HEK293 (cell line): Measurements from ENCODE around the gene GMPPA.

ENCODE experiments used
- CTCF ChIA-PET: fragments of 350-600 bp; formaldehyde crosslinking; extraction: SDS; loops from one replicate; lab custom pipeline; 2021; ENCODE audit warnings: antibody characterized with exemption; lab: Yijun Ruan, JAX
- POLR2A ChIA-PET: fragments of 300-600 bp; formaldehyde crosslinking; extraction: SDS; loops from one replicate; lab custom pipeline; 2020; ENCODE audit warnings: antibody characterized with exemption, inconsistent platforms; lab: Yijun Ruan, JAX
- H3K27ac ChIP-seq: fragments of 200-500 bp; sonication (Bioruptor generic); 2 replicates; pipeline ENCODE4 v1.5.1; 2014; ENCODE audit warnings: low read depth, low read length, control low read depth, inconsistent platforms; ENCODE audit errors: extremely low read depth
- H3K36me3 ChIP-seq, 2 experiments: fragments of 200-500 bp in 1 of 2; sonication (Bioruptor generic) in 1 of 2; 1 replicate in 1 of 2; 2 replicates in 1 of 2; pipeline ENCODE4 v1.5.1; 2014 to 2017; ENCODE audit warnings: inconsistent platforms in 2 of 2, low read length in 2 of 2; ENCODE audit not compliant: control insufficient read depth in 2 of 2, insufficient read depth in 1 of 2
- H3K4me1 ChIP-seq: fragments of 200-500 bp; sonication (Bioruptor generic); 2 replicates; pipeline ENCODE4 v1.5.1; 2014; ENCODE audit warnings: mild to moderate bottlenecking, low read length, inconsistent platforms; ENCODE audit not compliant: control insufficient read depth, insufficient read depth
- H3K4me3 ChIP-seq: 2 replicates; pipeline ENCODE4 v1.5.1; 2011; ENCODE audit warnings: low read depth, mild to moderate bottlenecking, control low read depth, low read length, moderate library complexity
- H3K9me3 ChIP-seq: fragments of 200-500 bp; sonication (Bioruptor generic); 2 replicates; pipeline ENCODE4 v1.5.1; 2014; ENCODE audit warnings: low read depth, low read length, inconsistent platforms; ENCODE audit not compliant: control insufficient read depth, insufficient read depth
- GLIS1 ChIP-seq: fragments of 450-650 bp; formaldehyde crosslinking; IDR thresholded peaks from 2 replicates; pipeline ENCODE4 v1.5.1; 2016; ENCODE audit warnings: missing biosample characterization, missing genetic modification characterization
- HOXA7 ChIP-seq: sonication (generic); formaldehyde crosslinking; IDR thresholded peaks from 2 replicates; pipeline ENCODE4 v1.8.1; 2022; ENCODE audit warnings: missing genetic modification reagents, borderline replicate concordance
- KLF8 ChIP-seq: fragments of 450-650 bp; formaldehyde crosslinking; IDR thresholded peaks from 2 replicates; pipeline ENCODE4 v1.5.1; 2016; ENCODE audit warnings: missing biosample characterization, missing genetic modification characterization
- MEIS1 ChIP-seq: sonication (generic); formaldehyde crosslinking; IDR thresholded peaks from 2 replicates; pipeline ENCODE4 v1.8.1; 2022; ENCODE audit warnings: missing genetic modification reagents, mild to moderate bottlenecking, borderline replicate concordance
- MYNN ChIP-seq: fragments of 450-650 bp; formaldehyde crosslinking; IDR thresholded peaks from 2 replicates; pipeline ENCODE4 v1.5.1; 2016; ENCODE audit warnings: missing biosample characterization, missing genetic modification characterization, borderline replicate concordance
- SALL2 ChIP-seq: fragments of 450-650 bp; formaldehyde crosslinking; IDR thresholded peaks from 2 replicates; pipeline ENCODE4 v1.5.0; 2017; ENCODE audit warnings: missing biosample characterization, mild to moderate bottlenecking, missing genetic modification characterization, borderline replicate concordance
- SP2 ChIP-seq: fragments of 450-650 bp; formaldehyde crosslinking; IDR thresholded peaks from 2 replicates; pipeline ENCODE4 v1.5.1; 2016; ENCODE audit warnings: missing biosample characterization, missing genetic modification characterization
- WT1 ChIP-seq: fragments of 450-650 bp; formaldehyde crosslinking; IDR thresholded peaks from 2 replicates; pipeline ENCODE4 v1.5.1; 2016; ENCODE audit warnings: missing biosample characterization, missing genetic modification characterization
- ZBTB11 ChIP-seq: fragments of 450-650 bp; formaldehyde crosslinking; conservative IDR thresholded peaks from 2 replicates; pipeline ENCODE4 v1.5.1; 2016; ENCODE audit warnings: low read depth, missing biosample characterization, missing genetic modification characterization
- ZBTB48 ChIP-seq: fragments of 450-650 bp; formaldehyde crosslinking; IDR thresholded peaks from 2 replicates; pipeline ENCODE4 v1.5.1; 2016; ENCODE audit warnings: missing biosample characterization, missing genetic modification characterization
- ZEB2 ChIP-seq: fragments of 450-650 bp; formaldehyde crosslinking; IDR thresholded peaks from 2 replicates; pipeline ENCODE4 v1.5.1; 2016; ENCODE audit warnings: missing biosample characterization, missing genetic modification characterization
- ZNF112 ChIP-seq: fragments of 450-650 bp; formaldehyde crosslinking; IDR thresholded peaks from 2 replicates; pipeline ENCODE4 v1.5.0; 2017; ENCODE audit warnings: missing biosample characterization, missing genetic modification characterization
- ZNF132 ChIP-seq: fragments of 450-650 bp; formaldehyde crosslinking; IDR thresholded peaks from 2 replicates; pipeline ENCODE4 v1.5.1; 2017; ENCODE audit warnings: missing biosample characterization, missing genetic modification characterization, borderline replicate concordance
- ZNF133 ChIP-seq: fragments of 450-650 bp; formaldehyde crosslinking; IDR thresholded peaks from 2 replicates; pipeline ENCODE4 v1.5.1; 2016; ENCODE audit warnings: missing biosample characterization, missing genetic modification characterization
- ZNF169 ChIP-seq: fragments of 450-650 bp; formaldehyde crosslinking; IDR thresholded peaks from 2 replicates; pipeline ENCODE4 v1.5.1; 2016; ENCODE audit warnings: missing biosample characterization, missing genetic modification characterization
- ZNF19 ChIP-seq: fragments of 450-650 bp; formaldehyde crosslinking; IDR thresholded peaks from 2 replicates; pipeline ENCODE4; 2016; ENCODE audit warnings: missing biosample characterization, missing genetic modification characterization, low read depth
- ZNF221 ChIP-seq: fragments of 450-650 bp; formaldehyde crosslinking; IDR thresholded peaks from 2 replicates; pipeline ENCODE4 v1.5.1; 2017; ENCODE audit warnings: missing biosample characterization, missing genetic modification characterization, borderline replicate concordance
- ZNF324 ChIP-seq: fragments of 450-650 bp; formaldehyde crosslinking; IDR thresholded peaks from 2 replicates; pipeline ENCODE4 v1.5.1; 2016; ENCODE audit warnings: missing biosample characterization, missing genetic modification characterization
- ZNF423 ChIP-seq: fragments of 450-650 bp; formaldehyde crosslinking; IDR thresholded peaks from 2 replicates; pipeline ENCODE4 v1.5.1; 2016; ENCODE audit warnings: missing biosample characterization, missing genetic modification characterization
- ZNF585B ChIP-seq: fragments of 450-650 bp; formaldehyde crosslinking; IDR thresholded peaks from 2 replicates; pipeline ENCODE4 v1.5.1; 2016; ENCODE audit warnings: missing biosample characterization, missing genetic modification characterization
- ZNF677 ChIP-seq: fragments of 450-650 bp; IDR thresholded peaks from 2 replicates; pipeline ENCODE4 v1.5.0; 2018; ENCODE audit warnings: missing biosample characterization, mild to moderate bottlenecking, missing genetic modification characterization, moderate library complexity
- ZNF747 ChIP-seq: fragments of 450-650 bp; formaldehyde crosslinking; IDR thresholded peaks from 2 replicates; pipeline ENCODE4 v1.5.1; 2016; ENCODE audit warnings: missing biosample characterization, missing genetic modification characterization
- ZNF777 ChIP-seq: fragments of 450-650 bp; formaldehyde crosslinking; IDR thresholded peaks from 2 replicates; pipeline ENCODE4 v1.5.1; 2017; ENCODE audit warnings: missing biosample characterization, missing genetic modification characterization, borderline replicate concordance
- ZNF791 ChIP-seq: fragments of 450-650 bp; formaldehyde crosslinking; IDR thresholded peaks from 2 replicates; pipeline ENCODE4 v1.5.1; 2016; ENCODE audit warnings: missing biosample characterization, missing genetic modification characterization
- ZSCAN16 ChIP-seq: fragments of 450-650 bp; formaldehyde crosslinking; IDR thresholded peaks from 2 replicates; pipeline ENCODE4 v1.5.1; 2016; ENCODE audit warnings: missing biosample characterization, missing genetic modification characterization
- TF ChIP-seq, protein P1 (sequence below): fragments of 450-650 bp; IDR thresholded peaks from 2 replicates; pipeline ENCODE4 v1.5.1; 2018; ENCODE audit warnings: missing biosample characterization, mild to moderate bottlenecking, missing genetic modification characterization
- TF ChIP-seq, protein P2 (sequence below): fragments of 450-650 bp; formaldehyde crosslinking; IDR thresholded peaks from 2 replicates; pipeline ENCODE4 v1.5.0; 2017; ENCODE audit warnings: missing biosample characterization, missing genetic modification characterization, borderline replicate concordance
- TF ChIP-seq, protein P3 (sequence below): fragments of 450-650 bp; formaldehyde crosslinking; IDR thresholded peaks from 2 replicates; pipeline ENCODE4 v1.5.1; 2016; ENCODE audit warnings: missing biosample characterization, missing genetic modification characterization, low read depth

The GMPPA gene

DNA sequence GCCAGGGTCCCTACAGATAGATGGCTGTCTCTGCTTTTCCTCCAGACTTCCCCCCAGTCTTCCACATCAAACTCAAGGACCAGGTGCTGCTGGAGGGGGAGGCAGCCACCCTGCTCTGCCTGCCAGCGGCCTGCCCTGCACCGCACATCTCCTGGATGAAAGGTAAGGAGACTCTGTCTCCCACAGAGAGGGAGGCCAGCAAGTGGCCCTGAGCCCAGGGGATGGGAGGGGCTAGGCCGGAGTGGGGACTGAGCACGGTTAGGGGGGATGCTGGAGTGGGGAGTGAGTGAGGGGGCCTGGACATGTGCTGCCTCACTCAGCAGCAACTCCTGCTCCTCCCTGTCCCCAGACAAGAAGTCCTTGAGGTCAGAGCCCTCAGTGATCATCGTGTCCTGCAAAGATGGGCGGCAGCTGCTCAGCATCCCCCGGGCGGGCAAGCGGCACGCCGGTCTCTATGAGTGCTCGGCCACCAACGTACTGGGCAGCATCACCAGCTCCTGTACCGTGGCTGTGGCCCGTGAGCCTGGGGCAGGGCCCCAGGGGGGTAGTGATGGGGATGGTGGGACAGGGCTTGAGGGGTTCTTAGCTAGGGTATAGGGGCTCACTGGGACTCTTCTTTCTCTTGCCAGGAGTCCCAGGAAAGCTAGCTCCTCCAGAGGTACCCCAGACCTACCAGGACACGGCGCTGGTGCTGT is 10.4 kb upstream of the GMPPA start (continued):
- TF ChIP-seq ZNF132 (tag by site-specific recombination): no peak
- TF ChIP-seq SALL2 (tag by site-specific recombination): no peak
- no peak for TF ChIP-seq ZNF423

GRCh38 chr2:219488844-219489194 is 9.9 kb upstream of the GMPPA start:
- POLR2A ChIA-PET: no interaction called here

GRCh38 chr2:219489315-219489714 is 9.4 kb upstream of the GMPPA start:
- no peaks in the 10 kb centered on the region for H3K4me1 ChIP-seq
- H3K36me3 ChIP-seq: no peaks in the 10 kb centered on the region
- H3K9me3 ChIP-seq: no peaks in the 10 kb centered on the region
- POLR2A ChIA-PET: no interaction called here
- no peak overlapping the region for H3K27ac ChIP-seq
- TF ChIP-seq ZSCAN16 (tag by site-specific recombination) (no peak), ZEB2 (no peak), MYNN (tag by site-specific recombination) (no peak), HOXA7 (no peak), ZNF677 (tag by site-specific recombination) (no peak), GLIS1 (tag by site-specific recombination) (no peak), ZNF19 (no peak), SP2 (no peak), KLF8 (tag by site-specific recombination) (no peak)
- TF ChIP-seq, protein P1, sequence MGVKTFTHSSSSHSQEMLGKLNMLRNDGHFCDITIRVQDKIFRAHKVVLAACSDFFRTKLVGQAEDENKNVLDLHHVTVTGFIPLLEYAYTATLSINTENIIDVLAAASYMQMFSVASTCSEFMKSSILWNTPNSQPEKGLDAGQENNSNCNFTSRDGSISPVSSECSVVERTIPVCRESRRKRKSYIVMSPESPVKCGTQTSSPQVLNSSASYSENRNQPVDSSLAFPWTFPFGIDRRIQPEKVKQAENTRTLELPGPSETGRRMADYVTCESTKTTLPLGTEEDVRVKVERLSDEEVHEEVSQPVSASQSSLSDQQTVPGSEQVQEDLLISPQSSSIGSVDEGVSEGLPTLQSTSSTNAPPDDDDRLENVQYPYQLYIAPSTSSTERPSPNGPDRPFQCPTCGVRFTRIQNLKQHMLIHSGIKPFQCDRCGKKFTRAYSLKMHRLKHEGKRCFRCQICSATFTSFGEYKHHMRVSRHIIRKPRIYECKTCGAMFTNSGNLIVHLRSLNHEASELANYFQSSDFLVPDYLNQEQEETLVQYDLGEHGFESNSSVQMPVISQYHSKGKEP (tag by site-specific recombination): no peak
- TF ChIP-seq, protein P2, sequence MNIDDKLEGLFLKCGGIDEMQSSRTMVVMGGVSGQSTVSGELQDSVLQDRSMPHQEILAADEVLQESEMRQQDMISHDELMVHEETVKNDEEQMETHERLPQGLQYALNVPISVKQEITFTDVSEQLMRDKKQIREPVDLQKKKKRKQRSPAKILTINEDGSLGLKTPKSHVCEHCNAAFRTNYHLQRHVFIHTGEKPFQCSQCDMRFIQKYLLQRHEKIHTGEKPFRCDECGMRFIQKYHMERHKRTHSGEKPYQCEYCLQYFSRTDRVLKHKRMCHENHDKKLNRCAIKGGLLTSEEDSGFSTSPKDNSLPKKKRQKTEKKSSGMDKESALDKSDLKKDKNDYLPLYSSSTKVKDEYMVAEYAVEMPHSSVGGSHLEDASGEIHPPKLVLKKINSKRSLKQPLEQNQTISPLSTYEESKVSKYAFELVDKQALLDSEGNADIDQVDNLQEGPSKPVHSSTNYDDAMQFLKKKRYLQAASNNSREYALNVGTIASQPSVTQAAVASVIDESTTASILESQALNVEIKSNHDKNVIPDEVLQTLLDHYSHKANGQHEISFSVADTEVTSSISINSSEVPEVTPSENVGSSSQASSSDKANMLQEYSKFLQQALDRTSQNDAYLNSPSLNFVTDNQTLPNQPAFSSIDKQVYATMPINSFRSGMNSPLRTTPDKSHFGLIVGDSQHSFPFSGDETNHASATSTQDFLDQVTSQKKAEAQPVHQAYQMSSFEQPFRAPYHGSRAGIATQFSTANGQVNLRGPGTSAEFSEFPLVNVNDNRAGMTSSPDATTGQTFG: no peak
- H3K4me3 ChIP-seq: no peak overlapping the region
- CTCF ChIA-PET: interaction anchor here (0.6 to 1.2 kb wide), 3 partner anchors 26 to 1738 kb away, joined by 3 to 4 read pairs (median 4); no protein-coding TSS in a partner anchor

More at GRCh38 chr2:219488844-219489194, 9.9 kb upstream of the GMPPA start:
- no peak overlapping the region for H3K27ac ChIP-seq
- no peaks in the 10 kb centered on the region for H3K9me3 ChIP-seq
- no peaks in the 10 kb centered on the region for H3K4me1 ChIP-seq
- CTCF ChIA-PET: interaction anchor here (0.6 to 0.8 kb wide), 2 partner anchors 13 to 58 kb away, joined by 3 to 4 read pairs; no protein-coding TSS in a partner anchor
- no peak overlapping the region for H3K4me3 ChIP-seq
- no peak for TF ChIP-seq ZBTB11 (tag by site-specific recombination)
- TF ChIP-seq ZNF324 (tag by site-specific recombination): no peak
- no peak for TF ChIP-seq ZNF747
- TF ChIP-seq ZNF169 (tag by site-specific recombination): no peak
- no peak for TF ChIP-seq MYNN (tag by site-specific recombination)
- TF ChIP-seq ZNF133 (tag by site-specific recombination): no peak
- no peak for TF ChIP-seq ZNF777 (tag by site-specific recombination)
- no peak for TF ChIP-seq ZNF585B (tag by site-specific recombination)
- TF ChIP-seq ZBTB48 (tag by site-specific recombination): no peak
- no peak for TF ChIP-seq ZNF112
- no peak for TF ChIP-seq WT1 (tag by site-specific recombination)
- no peak for TF ChIP-seq MEIS1 (CRISPR knock-in tag)
- TF ChIP-seq ZNF221: no peak
- no peak for TF ChIP-seq ZNF791 (tag by site-specific recombination)
- no peak for TF ChIP-seq ZNF423
- TF ChIP-seq, protein P3, sequence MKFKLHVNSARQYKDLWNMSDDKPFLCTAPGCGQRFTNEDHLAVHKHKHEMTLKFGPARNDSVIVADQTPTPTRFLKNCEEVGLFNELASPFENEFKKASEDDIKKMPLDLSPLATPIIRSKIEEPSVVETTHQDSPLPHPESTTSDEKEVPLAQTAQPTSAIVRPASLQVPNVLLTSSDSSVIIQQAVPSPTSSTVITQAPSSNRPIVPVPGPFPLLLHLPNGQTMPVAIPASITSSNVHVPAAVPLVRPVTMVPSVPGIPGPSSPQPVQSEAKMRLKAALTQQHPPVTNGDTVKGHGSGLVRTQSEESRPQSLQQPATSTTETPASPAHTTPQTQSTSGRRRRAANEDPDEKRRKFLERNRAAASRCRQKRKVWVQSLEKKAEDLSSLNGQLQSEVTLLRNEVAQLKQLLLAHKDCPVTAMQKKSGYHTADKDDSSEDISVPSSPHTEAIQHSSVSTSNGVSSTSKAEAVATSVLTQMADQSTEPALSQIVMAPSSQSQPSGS (tag by site-specific recombination): no peak
- TF ChIP-seq, all 188 proteins: peak for 0
- H3K36me3 ChIP-seq: no peaks in the 10 kb centered on the region
